Heart left ventricle (tissue), 13 donors: ENCODE measurements around the gene FIBP.

Experiments
- CTCF ChIP-seq, 12 donors: fragments of 200-600 bp; sonication (generic) in 4 of 12; IDR thresholded peaks; one replicate each; pipeline versions ENCODE4 v1.5.0 to v1.8.0; 2018 to 2022; ENCODE audit warnings: antibody characterized with exemption in 12 of 12, mild to moderate bottlenecking in 5 of 12
- POLR2A ChIP-seq, 2 donors: fragments of 450-650 bp; IDR thresholded peaks; one replicate each; pipeline ENCODE4 v1.6.1; 2017; ENCODE audit warnings: antibody characterized with exemption in 2 of 2, mild to moderate bottlenecking in 2 of 2, moderate library complexity in 2 of 2
- donor health status: ischemic (EF 13 %, LVEDD 7.1; RV severe dilation, severe dysfunction).
- donor health status: DM: no; HTN: yes; CAD: no.
- donor health status: DM: no; HTN: no; CAD: no.
- donor health status: ischemic (EF 25% LVEDD 6.9; RV normal size, moderate dysfunction).
- donor health status: ischemic (EF 25% LVEDD 5.7; RV mildly dilated, moderate dysfunction).
- donor health status: ischemic (EF 35%, LVEDD 5.7; RV mildly dilated, moderate dysfunction).
- donor health status: nonischemic (EF 11% LVEDD 7.7; RV severe dilation, severe dysfunction).
- donor health status: DM: yes; HTN: yes; CAD: no.
- donor health status: PGD.
- donor health status: ischemic (EF 29% LVEDD 5.4; RV normal size, mild dysfunction).
- donor health status: nonischemic (EF 23%, LVEDD 6.1; RV moderate dilation, normal function).

GRCh38 chr11:65869643-65870306, 18.5 kb downstream of the FIBP start:
- no peak for TF ChIP-seq CTCF (IDR thresholded peaks at IDR 0.05)
- no peak for TF ChIP-seq POLR2A (IDR thresholded peaks at IDR 0.05)
